Epithelial cell of prostate (primary cell): ENCODE results near the gene PAN3.

Experiments used
- DNase-seq: peaks from one replicate; pipeline ENCODE4 v3.0.0-alpha.2; 2011; ENCODE audit warnings: low read depth, low spot score
- H3K27ac ChIP-seq: fragments of 450-650 bp; 2 replicates; pipeline ENCODE4 v1.5.1; 2017; ENCODE audit warnings: mild to moderate bottlenecking

Gene PAN3

GRCh38 chr13:28271056-28271840 is 132.9 kb downstream of the PAN3 start:
- no peak overlapping the region for H3K27ac ChIP-seq
- DNase-seq = no peak

- no peak overlapping the region for H3K27ac ChIP-seq
- DNase-seq = no peak
Observed at GRCh38 chr13:28273919-28274318, 135.6 kb downstream of the PAN3 start.

- no peak for DNase-seq
- H3K27ac ChIP-seq = no peak overlapping the region
Observed at GRCh38 chr13:28282451-28282850, 144.1 kb downstream of the PAN3 start.

GRCh38 chr13:28283600-28283999 is 145.3 kb downstream of the PAN3 start:
- no peak overlapping the region for H3K27ac ChIP-seq
- no peak for DNase-seq

GRCh38 chr13:28286263-28286662 is 147.9 kb downstream of the PAN3 start:
- H3K27ac ChIP-seq = no peak overlapping the region
- DNase-seq = no peak

DNA sequence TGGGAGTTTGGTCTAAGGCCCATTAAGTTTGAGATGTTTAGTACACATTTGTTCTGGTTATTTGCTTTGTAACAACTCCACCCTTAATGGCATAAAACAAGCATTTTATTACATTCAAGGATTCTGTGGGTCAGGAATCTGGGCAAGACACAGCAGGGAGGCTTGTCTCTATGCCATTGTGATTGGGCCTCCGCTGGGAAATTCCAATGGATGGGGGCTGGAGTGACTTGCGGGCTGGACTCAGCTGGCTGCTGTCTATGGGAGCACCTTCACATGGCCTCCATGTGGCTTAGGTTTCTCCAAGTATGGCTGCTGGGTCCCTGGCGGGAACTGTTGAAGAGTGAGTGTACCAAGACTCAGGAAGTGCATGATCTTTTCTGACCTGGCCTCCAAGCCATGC is 159.0 kb downstream of the PAN3 start:
- H3K27ac ChIP-seq = no peak overlapping the region
- DNase-seq = no peak

- H3K27ac ChIP-seq = no peak overlapping the region
- DNase-seq = no peak
Observed at GRCh38 chr13:28299916-28300315, 161.6 kb downstream of the PAN3 start.

GRCh38 chr13:28301839-28302238 is 163.5 kb downstream of the PAN3 start:
- H3K27ac ChIP-seq = no peak overlapping the region
- DNase-seq = no peak

DNA sequence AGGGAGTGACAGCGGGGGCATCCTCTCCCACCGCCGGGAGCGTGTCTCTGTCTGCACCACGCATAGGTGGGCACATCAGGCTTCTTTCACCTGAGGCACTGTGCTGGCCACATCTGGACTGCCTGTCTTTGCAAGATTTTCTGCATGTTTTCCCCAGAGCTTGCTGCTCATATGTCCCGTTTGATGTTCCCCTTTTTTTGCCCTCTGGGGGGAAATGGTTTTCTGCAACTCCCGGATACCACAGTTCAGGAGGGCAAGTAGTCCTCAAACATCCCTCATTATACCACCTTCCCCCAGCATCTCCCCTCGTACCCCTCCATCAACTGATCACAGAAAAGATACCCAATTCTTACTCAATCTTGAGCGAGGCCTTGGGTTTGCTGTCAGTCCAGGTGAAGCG is 168.0 kb downstream of the PAN3 start:
- no peak for DNase-seq
- H3K27ac ChIP-seq = no peak overlapping the region

GRCh38 chr13:28313579-28313978 is 175.2 kb downstream of the PAN3 start:
- DNase-seq = no peak
- no peak overlapping the region for H3K27ac ChIP-seq

GRCh38 chr13:28314879-28315278 is 176.5 kb downstream of the PAN3 start:
- DNase-seq = no peak
- H3K27ac ChIP-seq = no peak overlapping the region

- no peak for DNase-seq
- H3K27ac ChIP-seq = no peak overlapping the region
Observed at GRCh38 chr13:28316129-28316528, 177.8 kb downstream of the PAN3 start.

DNA sequence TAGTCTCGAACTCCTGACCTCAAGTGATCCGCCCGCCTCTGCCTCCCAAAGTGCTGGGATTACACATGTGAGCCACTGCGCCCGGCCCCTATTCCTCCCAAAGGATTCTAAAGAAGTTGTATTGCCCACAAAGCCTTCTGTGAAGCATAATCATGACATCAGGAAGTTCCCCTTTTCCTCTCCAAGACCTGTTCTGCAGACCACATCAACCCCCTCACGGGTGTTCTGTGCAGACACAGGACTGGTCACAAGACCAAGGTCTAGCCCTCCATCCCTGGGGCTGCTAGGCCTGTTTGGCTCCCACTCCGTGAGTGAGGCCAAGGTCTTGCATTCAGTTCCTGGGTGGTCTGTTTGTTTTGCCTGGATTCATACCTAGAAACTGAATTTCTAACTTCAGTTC is 178.5 kb downstream of the PAN3 start:
- no peak overlapping the region for H3K27ac ChIP-seq
- DNase-seq = no peak

- DNase-seq = no peak
- H3K27ac ChIP-seq = no peak overlapping the region
Observed at GRCh38 chr13:28318496-28318895, 180.2 kb downstream of the PAN3 start.

- no peak for DNase-seq
- no peak overlapping the region for H3K27ac ChIP-seq
Observed at GRCh38 chr13:28319528-28319927, 181.2 kb downstream of the PAN3 start.

DNA sequence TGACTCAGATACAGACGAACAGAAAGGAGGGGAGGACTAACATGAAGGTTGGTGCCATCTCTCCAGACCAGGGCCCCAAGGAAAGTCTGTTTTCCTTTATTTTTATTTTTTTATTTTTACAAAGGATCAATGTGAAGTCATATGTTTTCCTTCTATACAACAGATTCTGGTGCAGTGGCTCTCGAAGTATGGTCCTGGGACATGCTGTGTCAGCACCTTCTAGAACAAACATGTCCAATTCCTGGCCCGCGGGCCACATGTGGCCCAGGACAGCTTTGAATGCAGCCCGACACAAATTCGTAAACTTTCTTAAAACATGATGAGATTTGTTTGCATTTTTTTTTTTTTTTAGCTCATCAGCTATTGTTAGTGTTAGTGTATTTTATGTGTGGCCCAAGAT is 181.9 kb downstream of the PAN3 start:
- DNase-seq = no peak
- H3K27ac ChIP-seq = no peak overlapping the region

DNA sequence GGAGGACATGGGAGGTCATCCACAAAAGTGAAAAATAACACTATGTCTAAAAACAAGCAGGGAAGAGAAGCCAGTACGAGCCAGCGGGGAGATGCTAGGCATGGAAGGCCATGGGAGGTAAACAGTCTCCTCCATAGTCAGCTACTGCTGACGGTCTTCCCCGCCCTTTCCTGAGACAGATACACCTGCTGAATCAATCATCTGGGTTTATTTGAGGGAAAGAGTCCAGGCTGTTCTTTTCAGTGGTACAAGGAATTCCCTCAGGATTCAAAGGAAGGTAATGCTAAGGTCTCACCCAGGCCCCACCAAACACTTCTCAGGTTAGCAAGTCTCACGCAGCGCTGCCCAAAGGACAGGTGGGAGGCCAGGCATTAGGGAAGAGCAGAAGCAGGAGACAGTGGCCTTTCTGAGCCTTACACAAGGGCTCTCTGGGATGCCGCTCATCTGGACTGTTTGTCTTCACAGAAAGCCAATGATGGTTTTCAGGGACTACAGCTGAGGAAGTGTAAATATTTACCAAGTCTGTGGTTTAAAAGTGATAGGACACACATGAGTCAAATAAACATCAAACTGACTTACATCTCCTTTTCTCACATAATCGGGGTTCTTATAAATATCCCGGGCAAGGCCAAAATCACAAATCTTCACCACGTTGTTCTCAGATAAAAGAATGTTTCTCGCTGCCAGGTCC is 182.7 kb downstream of the PAN3 start:
- DNase-seq = no peak

DNA sequence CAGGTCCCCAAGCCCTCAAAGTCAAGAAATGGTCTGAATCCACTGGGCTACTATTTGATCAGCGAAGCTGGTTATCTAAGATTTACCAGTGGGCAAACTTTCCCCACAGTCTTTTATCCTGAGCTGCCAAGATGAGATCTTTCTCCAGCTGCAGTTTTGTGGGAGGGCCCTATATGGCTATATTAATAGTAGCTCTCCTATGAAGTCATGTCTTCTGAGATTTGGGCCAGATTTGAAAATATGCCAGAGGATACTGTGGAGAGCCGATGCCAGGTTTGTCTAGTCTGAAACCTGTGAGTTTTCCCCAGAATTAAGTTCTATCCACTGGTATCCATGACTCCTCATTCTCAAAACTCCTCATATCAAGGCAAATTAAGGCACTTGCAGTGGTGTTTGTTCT is 183.4 kb downstream of the PAN3 start:
- no peak overlapping the region for H3K27ac ChIP-seq
- no peak for DNase-seq

More for the DNA sequence above, 182.7 kb downstream of the PAN3 start:
- no peak overlapping the region for H3K27ac ChIP-seq

DNA sequence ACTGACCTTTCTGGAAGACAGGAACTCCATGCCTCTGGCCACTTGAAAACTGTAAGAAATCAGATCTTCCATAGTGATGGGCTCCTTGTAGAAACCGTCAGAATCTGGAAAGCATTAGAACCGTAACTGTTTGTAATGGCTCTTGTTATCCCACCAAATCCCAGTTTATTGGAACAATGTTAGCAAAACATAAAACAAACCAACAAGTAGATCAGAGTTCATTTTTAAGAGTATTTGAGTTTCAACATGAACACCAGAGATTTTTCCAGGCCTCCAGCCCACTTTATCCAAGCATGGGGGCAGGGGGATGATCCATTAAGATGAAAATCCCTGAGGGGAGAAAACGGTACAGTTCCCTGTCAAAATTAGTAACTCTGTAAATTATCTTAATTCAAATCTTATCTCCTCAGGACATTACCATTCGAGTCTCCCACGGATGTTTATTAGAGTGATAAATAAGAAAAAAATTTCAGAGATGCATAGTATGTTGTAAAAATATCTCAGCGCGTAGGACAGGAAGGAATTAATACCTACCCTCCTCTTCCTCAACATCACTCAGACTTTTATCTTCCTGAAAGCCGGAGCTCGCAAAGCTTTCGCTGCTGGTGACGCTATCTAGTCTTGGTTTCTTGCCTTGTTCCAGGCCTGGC is 184.0 kb downstream of the PAN3 start:
- DNase-seq = no peak

GRCh38 chr13:28324181-28324789 is 185.9 kb downstream of the PAN3 start:
- DNase-seq = no peak
- H3K27ac ChIP-seq = no peak overlapping the region

More for the DNA sequence above, 184.0 kb downstream of the PAN3 start:
- H3K27ac ChIP-seq = no peak overlapping the region

DNA sequence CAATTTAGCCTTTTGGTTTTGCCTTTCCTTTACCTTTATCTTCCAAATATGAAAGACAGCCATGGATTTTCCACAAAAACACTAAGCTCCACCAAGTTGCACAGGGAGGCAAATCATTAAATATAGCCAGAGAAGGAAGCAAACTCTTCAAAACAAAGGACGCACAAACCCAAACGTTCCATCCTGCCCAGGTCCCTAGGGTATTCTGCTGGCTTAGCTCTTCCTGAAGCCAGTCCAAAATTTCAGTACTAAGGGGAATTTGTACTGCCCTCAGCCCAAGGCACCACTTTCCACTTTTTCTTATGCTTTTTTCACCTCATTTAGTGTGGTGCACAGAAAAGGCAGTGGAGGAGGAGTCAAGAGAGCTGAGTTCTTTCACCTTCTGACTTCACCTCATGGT is 186.7 kb downstream of the PAN3 start:
- H3K27ac ChIP-seq = no peak overlapping the region

More for the DNA sequence above, 186.7 kb downstream of the PAN3 start:
- no peak for DNase-seq
